GM10248 (cell line): ENCODE measurements around the gene BCDIN3D.

Experiments used
- CTCF ChIA-PET: fragments of 300-600 bp; sonication (Branson Sonifier 250); formaldehyde crosslinking; extraction: SDS; loops from one replicate; lab custom pipeline; 2021; ENCODE audit warnings: antibody characterized with exemption; lab: Yijun Ruan, JAX
- POLR2A ChIA-PET: fragments of 350-650 bp; sonication (Branson Sonifier 250); formaldehyde crosslinking; extraction: SDS; loops from one replicate; lab custom pipeline; 2020; ENCODE audit warnings: antibody characterized with exemption; lab: Yijun Ruan, JAX
- DNase-seq: peaks from one replicate; pipeline ENCODE4 v3.0.0; 2012; ENCODE audit errors: extremely low spot score
- TF ChIP-seq, protein P1 (sequence below): IDR thresholded peaks from 2 replicates; pipeline ENCODE4 v1.5.1; 2012; ENCODE audit warnings: mild to moderate bottlenecking, low read depth; ENCODE audit errors: extremely low read depth, missing control alignments, control extremely low read depth

BCDIN3D gene, protein sequence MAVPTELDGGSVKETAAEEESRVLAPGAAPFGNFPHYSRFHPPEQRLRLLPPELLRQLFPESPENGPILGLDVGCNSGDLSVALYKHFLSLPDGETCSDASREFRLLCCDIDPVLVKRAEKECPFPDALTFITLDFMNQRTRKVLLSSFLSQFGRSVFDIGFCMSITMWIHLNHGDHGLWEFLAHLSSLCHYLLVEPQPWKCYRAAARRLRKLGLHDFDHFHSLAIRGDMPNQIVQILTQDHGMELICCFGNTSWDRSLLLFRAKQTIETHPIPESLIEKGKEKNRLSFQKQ

DNA sequence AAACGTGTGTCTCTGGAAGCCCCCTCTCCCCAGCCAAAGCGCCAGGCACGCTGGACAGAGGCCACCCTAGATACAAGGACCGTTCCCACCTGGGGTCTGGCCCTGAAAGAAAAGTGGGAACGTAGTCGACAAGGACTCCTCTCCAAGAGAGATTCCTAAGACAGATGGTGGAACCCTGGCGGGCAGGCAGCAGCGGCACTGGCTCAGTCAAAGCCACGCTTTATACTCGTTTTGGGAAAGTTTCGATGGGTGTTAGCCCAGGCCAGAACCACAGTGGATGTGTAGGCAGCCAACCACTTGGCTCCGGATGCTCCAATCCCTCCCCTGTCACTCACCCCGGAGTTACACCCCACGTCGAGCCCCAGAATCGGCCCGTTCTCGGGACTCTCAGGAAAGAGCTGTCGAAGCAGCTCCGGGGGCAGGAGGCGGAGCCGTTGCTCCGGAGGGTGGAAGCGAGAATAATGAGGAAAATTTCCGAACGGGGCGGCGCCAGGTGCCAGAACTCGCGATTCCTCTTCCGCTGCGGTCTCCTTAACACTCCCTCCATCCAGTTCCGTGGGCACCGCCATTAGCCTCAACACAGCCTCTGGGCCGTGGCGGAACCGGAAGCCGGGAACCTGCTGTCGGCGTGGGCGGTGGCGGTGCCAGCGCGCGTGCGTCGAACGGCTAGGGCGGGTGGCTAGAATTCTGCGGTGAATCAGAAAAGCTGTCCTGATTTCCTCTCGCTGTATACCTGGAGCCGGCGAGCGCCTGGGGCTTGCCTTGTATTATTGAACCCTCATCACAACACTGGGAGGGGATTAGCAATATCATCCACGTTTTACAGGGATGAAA, at the start of gene BCDIN3D:
TSS of gene BCDIN3D (minus strand) at position 588 of the 834 bp plus-strand sequence. CDS start at position 569, 19 bp downstream.
- DNase-seq: peak; percentile 92
- ChIA-PET POLR2A (interaction anchor here (0.6 to 0.8 kb wide), 2 partner anchors 14 to 620 kb away, joined by 8 to 9 read pairs; partner anchors contain the start of gene NCKAP5L), CTCF (interaction anchor here (0.6 to 2.2 kb wide), 9 partner anchors 14 to 196 kb away, joined by 3 to 8 read pairs (median 4); partner anchors contain the start of genes NCKAP5L and TMBIM6)
- TF ChIP-seq, protein P1, sequence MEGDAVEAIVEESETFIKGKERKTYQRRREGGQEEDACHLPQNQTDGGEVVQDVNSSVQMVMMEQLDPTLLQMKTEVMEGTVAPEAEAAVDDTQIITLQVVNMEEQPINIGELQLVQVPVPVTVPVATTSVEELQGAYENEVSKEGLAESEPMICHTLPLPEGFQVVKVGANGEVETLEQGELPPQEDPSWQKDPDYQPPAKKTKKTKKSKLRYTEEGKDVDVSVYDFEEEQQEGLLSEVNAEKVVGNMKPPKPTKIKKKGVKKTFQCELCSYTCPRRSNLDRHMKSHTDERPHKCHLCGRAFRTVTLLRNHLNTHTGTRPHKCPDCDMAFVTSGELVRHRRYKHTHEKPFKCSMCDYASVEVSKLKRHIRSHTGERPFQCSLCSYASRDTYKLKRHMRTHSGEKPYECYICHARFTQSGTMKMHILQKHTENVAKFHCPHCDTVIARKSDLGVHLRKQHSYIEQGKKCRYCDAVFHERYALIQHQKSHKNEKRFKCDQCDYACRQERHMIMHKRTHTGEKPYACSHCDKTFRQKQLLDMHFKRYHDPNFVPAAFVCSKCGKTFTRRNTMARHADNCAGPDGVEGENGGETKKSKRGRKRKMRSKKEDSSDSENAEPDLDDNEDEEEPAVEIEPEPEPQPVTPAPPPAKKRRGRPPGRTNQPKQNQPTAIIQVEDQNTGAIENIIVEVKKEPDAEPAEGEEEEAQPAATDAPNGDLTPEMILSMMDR: no peak

DNA sequence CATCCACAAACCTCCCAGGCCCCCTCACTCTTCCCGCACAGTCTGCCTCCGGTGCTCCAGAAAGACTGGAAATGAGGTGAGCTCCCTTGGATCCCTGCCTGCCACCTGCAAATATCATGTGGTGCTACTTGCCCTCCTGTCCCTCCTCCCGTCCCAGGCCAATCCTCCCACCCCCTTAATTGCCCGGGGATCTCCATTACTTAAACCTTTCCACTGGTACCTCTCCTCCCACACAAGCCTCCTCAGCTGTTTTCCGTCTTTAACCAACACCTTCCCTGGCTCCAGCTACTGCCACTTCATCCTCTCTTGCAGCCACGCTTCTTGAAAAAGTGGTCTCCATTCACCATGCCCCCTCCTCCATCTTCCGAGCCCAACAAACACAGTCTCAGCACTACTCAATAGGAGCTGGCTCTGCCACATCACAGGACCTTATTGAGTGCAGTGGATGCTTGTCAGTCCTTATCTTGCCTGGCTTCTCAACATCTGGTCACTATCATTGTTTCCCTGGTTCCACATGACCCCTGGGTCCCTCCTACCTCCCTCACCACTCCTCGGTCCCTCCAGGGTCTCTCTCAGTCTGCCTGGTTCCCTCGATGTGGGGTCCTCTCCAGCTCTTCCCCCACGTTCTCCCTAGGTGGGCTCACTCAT, 49.3 kb upstream of the BCDIN3D start:
- ChIA-PET POLR2A (no interaction called here), CTCF (interaction anchor here (0.8 to 1.6 kb wide), 2 partner anchors 9 to 75 kb away, joined by 3 read pairs; no protein-coding TSS in a partner anchor)
- no peak for DNase-seq
- TF ChIP-seq, protein P1: no peak

DNA sequence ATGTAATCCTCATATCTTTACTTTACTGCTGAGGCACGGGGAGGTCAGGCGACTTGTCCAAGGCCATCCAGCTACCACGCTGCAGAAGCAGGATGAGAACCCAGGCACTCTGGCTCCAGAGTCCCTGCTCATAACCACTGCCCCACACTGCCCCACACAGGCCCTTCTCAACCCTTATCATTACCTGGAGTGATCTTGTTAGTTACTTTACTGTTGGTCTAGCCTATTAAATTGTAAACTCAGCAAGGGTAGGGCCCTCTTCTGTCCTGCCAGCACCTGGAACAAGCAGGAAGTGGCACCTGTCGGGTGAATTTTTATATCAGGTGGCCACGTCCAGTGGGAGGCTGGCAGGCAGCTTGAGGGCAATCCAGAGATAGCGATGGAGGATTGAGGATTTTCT, 48.6 kb upstream of the BCDIN3D start:
- POLR2A ChIA-PET: no interaction called here

DNA sequence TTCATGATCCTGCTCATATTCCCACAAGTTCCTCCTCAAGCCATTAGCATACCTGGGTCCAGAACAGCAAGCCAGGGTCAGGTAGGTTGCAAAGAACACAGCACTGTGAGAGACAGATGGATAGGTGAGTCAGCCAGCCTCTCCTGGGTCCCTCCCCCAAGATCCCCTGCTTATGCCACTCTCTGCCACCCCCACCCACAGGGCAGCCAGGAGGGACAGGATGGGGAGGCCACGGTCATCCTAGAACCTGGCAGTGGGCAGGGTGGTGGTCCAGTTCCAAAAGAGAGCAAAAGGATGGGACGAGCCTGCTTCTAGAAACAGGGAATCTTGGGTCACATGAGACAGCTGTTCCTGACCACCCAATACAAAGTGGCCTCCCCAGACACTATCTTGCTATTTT, 48.1 kb upstream of the BCDIN3D start:
- DNase-seq: no peak
- ChIA-PET CTCF (interaction anchor here (1.6 kb wide), 1 partner anchor 76 kb away, joined by 3 read pairs; no protein-coding TSS in a partner anchor), POLR2A (no interaction called here)
- TF ChIP-seq, protein P1: no peak

More for the DNA sequence above, 48.6 kb upstream of the BCDIN3D start:
- CTCF ChIA-PET: interaction anchor here (0.8 to 1.6 kb wide), 2 partner anchors 10 to 76 kb away, joined by 3 read pairs; no protein-coding TSS in a partner anchor
- DNase-seq: no peak
- TF ChIP-seq, protein P1: no peak

DNA sequence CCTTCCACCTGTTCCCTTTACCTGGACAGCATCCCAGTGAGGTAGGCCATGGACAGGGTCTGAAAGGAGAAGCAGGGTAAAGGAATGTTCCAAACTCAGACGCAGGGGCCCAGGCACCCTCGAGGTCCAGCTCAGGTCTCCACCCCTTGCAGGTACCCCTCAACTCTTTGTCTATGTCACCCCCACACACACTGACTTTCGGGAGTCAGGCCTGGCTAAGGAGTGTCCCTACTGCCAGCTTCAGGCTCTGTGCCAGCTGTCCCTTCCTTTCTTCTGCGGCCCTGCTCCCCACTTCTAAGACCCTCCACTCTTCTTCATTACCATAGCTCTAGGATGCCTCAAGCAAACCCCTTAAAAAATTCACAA, 47.2 kb upstream of the BCDIN3D start:
- TF ChIP-seq, protein P1: no peak
- DNase-seq: no peak
- POLR2A ChIA-PET: no interaction called here
- CTCF ChIA-PET: interaction anchor here (1.2 kb wide), 1 partner anchor 22 kb away, joined by 5 read pairs; no protein-coding TSS in a partner anchor
